Measurements from ENCODE around the gene DIP2B.

DIP2B gene

GRCh38 chr12:50695961-50696360 is 191.2 kb downstream of the DIP2B start:
- no peak for DNase-seq (ENCODE audit: low read depth)
- H3K4me3 ChIP-seq (ENCODE audit: low read depth, low read length): no peak overlapping the region

GRCh38 chr12:50696931-50697330 is 192.1 kb downstream of the DIP2B start:
- no peak for DNase-seq (ENCODE audit: low read depth)
- H3K4me3 ChIP-seq (ENCODE audit: low read depth, low read length): no peak overlapping the region

GRCh38 chr12:50699154-50699553 is 194.4 kb downstream of the DIP2B start:
- no peak overlapping the region for H3K4me3 ChIP-seq (ENCODE audit: low read depth, low read length)

GRCh38 chr12:50699940-50700339 is 195.2 kb downstream of the DIP2B start:
- DNase-seq (ENCODE audit: low read depth): no peak

More at GRCh38 chr12:50699154-50699553, 194.4 kb downstream of the DIP2B start:
- no peak for DNase-seq (ENCODE audit: low read depth)

GRCh38 chr12:50706606-50707005 is 201.8 kb downstream of the DIP2B start:
- DNase-seq (ENCODE audit: low read depth): no peak
- no peak overlapping the region for H3K4me3 ChIP-seq (ENCODE audit: low read depth, low read length)

More at GRCh38 chr12:50699940-50700339, 195.2 kb downstream of the DIP2B start:
- H3K4me3 ChIP-seq (ENCODE audit: low read depth, low read length): no peak overlapping the region

- no peak overlapping the region for H3K4me3 ChIP-seq (ENCODE audit: low read depth, low read length)
- DNase-seq (ENCODE audit: low read depth): no peak
Observed at GRCh38 chr12:50707396-50707795, 202.6 kb downstream of the DIP2B start.

- H3K4me3 ChIP-seq (ENCODE audit: low read depth, low read length): no peak overlapping the region
- DNase-seq (ENCODE audit: low read depth): no peak
Observed at GRCh38 chr12:50708631-50709030, 203.8 kb downstream of the DIP2B start.

GRCh38 chr12:50711121-50711520 is 206.3 kb downstream of the DIP2B start:
- no peak for DNase-seq (ENCODE audit: low read depth)

GRCh38 chr12:50715174-50715573 is 210.4 kb downstream of the DIP2B start:
- DNase-seq (ENCODE audit: low read depth): no peak
- no peak overlapping the region for H3K4me3 ChIP-seq (ENCODE audit: low read depth, low read length)

More at GRCh38 chr12:50711121-50711520, 206.3 kb downstream of the DIP2B start:
- H3K4me3 ChIP-seq (ENCODE audit: low read depth, low read length): no peak overlapping the region

- no peak for DNase-seq (ENCODE audit: low read depth)
- H3K4me3 ChIP-seq (ENCODE audit: low read depth, low read length): no peak overlapping the region
Observed at GRCh38 chr12:50718760-50719159, 214.0 kb downstream of the DIP2B start.

GRCh38 chr12:50720085-50720484 is 215.3 kb downstream of the DIP2B start:
- DNase-seq (ENCODE audit: low read depth): no peak
- no peak overlapping the region for H3K4me3 ChIP-seq (ENCODE audit: low read depth, low read length)

- no peak overlapping the region for H3K4me3 ChIP-seq (ENCODE audit: low read depth, low read length)
- no peak for DNase-seq (ENCODE audit: low read depth)
Observed at GRCh38 chr12:50720501-50720900, 215.7 kb downstream of the DIP2B start.

- no peak overlapping the region for H3K4me3 ChIP-seq (ENCODE audit: low read depth, low read length)
- no peak for DNase-seq (ENCODE audit: low read depth)
Observed at GRCh38 chr12:50723865-50724264, 219.1 kb downstream of the DIP2B start.

- DNase-seq (ENCODE audit: low read depth): no peak
Observed at GRCh38 chr12:50725011-50725942, 220.5 kb downstream of the DIP2B start.

GRCh38 chr12:50727466-50727865 is 222.7 kb downstream of the DIP2B start:
- no peak for DNase-seq (ENCODE audit: low read depth)
- no peak overlapping the region for H3K4me3 ChIP-seq (ENCODE audit: low read depth, low read length)

More at GRCh38 chr12:50725011-50725942, 220.5 kb downstream of the DIP2B start:
- H3K4me3 ChIP-seq (ENCODE audit: low read depth, low read length): no peak overlapping the region

GRCh38 chr12:50728417-50728816 is 223.6 kb downstream of the DIP2B start:
- no peak for DNase-seq (ENCODE audit: low read depth)
- H3K4me3 ChIP-seq (ENCODE audit: low read depth, low read length): no peak overlapping the region

- no peak overlapping the region for H3K4me3 ChIP-seq (ENCODE audit: low read depth, low read length)
- no peak for DNase-seq (ENCODE audit: low read depth)
Observed at GRCh38 chr12:50728841-50729240, 224.1 kb downstream of the DIP2B start.

- peak; percentile 63 for DNase-seq (ENCODE audit: low read depth)
- no peak overlapping the region for H3K4me3 ChIP-seq (ENCODE audit: low read depth, low read length)
Observed at GRCh38 chr12:50732591-50732990, 227.8 kb downstream of the DIP2B start.

- no peak for DNase-seq (ENCODE audit: low read depth)
- H3K4me3 ChIP-seq (ENCODE audit: low read depth, low read length): no peak overlapping the region
Observed at GRCh38 chr12:50733706-50734105, 228.9 kb downstream of the DIP2B start.

GRCh38 chr12:50734409-50735263 is 229.9 kb downstream of the DIP2B start:
- H3K4me3 ChIP-seq (ENCODE audit: low read depth, low read length): no peak overlapping the region
- DNase-seq (ENCODE audit: low read depth): no peak
